K562 (cell line): ENCODE results near the gene TMEM217. TPM values are rescaled to one million over a fixed set of nuclear protein-coding genes. Genes with fewer than 3 reads are reported as not detected.

Source experiments
- ARID1B ChIP-seq: fragments of 450-650 bp; IDR thresholded peaks from 2 replicates; pipeline ENCODE4 v1.6.1; 2016; ENCODE audit warnings: antibody characterized with exemption, mild to moderate bottlenecking, inconsistent platforms
- CHCHD3 ChIP-seq: fragments of 250-450 bp; sonication (Bioruptor Pico); IDR thresholded peaks from 2 replicates; pipeline ENCODE4 v2.1.2; 2022; ENCODE audit warnings: mild to moderate bottlenecking
- E2F4 ChIP-seq: sonication (generic); formaldehyde crosslinking; IDR thresholded peaks from 2 replicates; pipeline ENCODE4 v1.8.0; 2022; ENCODE audit warnings: mild to moderate bottlenecking, low read depth, missing genetic modification reagents
- GABPA ChIP-seq: fragments of 200-800 bp; sonication (Bioruptor generic); conservative IDR thresholded peaks from 2 replicates; pipeline ENCODE4 v1.6.1; 2016; ENCODE audit warnings: low read depth, missing genetic modification characterization, missing compliant biosample characterization
- MAFG ChIP-seq: fragments of 450-650 bp; conservative IDR thresholded peaks from 2 replicates; pipeline ENCODE4 v1.6.1; 2016; ENCODE audit warnings: missing genetic modification characterization, missing compliant biosample characterization
- MEIS2 ChIP-seq: fragments of 450-650 bp; IDR thresholded peaks from 2 replicates; pipeline ENCODE4 v1.6.1; 2014; ENCODE audit warnings: mild to moderate bottlenecking; ENCODE audit not compliant: partially characterized antibody
- NFATC3 ChIP-seq: fragments of 450-650 bp; IDR thresholded peaks from 2 replicates; pipeline ENCODE4 v1.6.1; 2017; ENCODE audit warnings: mild to moderate bottlenecking
- OTX1 ChIP-seq: fragments of 450-650 bp; formaldehyde crosslinking; IDR thresholded peaks from 2 replicates; pipeline ENCODE4 v1.4.0; 2022; ENCODE audit warnings: mild to moderate bottlenecking
- PATZ1 ChIP-seq: fragments of 250-450 bp; sonication (Bioruptor Pico); IDR thresholded peaks from 2 replicates; pipeline ENCODE4 v1.5.0; 2020; ENCODE audit warnings: mild to moderate bottlenecking, borderline replicate concordance
- PREB ChIP-seq: sonication (generic); formaldehyde crosslinking; IDR thresholded peaks from 2 replicates; pipeline ENCODE4 v1.8.1; 2023; ENCODE audit warnings: mild to moderate bottlenecking, missing genetic modification reagents
- SIN3A ChIP-seq, 2 experiments: fragments of 150-350 bp in 1 of 2; IDR thresholded peaks; 2 replicates each; pipeline ENCODE4 v1.6.1; 2011 to 2016; ENCODE audit warnings: borderline replicate concordance in 2 of 2, low read depth in 2 of 2, low read length in 2 of 2, mild to moderate bottlenecking in 2 of 2, moderate library complexity in 2 of 2; ENCODE audit not compliant: control insufficient read depth in 1 of 2
- YBX1 ChIP-seq: fragments of 450-650 bp; IDR thresholded peaks from 2 replicates; pipeline ENCODE4 v1.7.1; 2016; ENCODE audit warnings: mild to moderate bottlenecking
- ZNF175 ChIP-seq: fragments of 200-800 bp; sonication (Bioruptor generic); IDR thresholded peaks from 2 replicates; pipeline ENCODE4 v1.6.1; 2016; ENCODE audit warnings: low read depth, mild to moderate bottlenecking, missing genetic modification characterization, missing compliant biosample characterization
- ZNF239 ChIP-seq: fragments of 250-450 bp; sonication (Bioruptor Pico); IDR thresholded peaks from 2 replicates; pipeline ENCODE4 v1.4.0; 2020; ENCODE audit warnings: mild to moderate bottlenecking
- ZNF518B ChIP-seq: fragments of 250-450 bp; sonication (Bioruptor Pico); IDR thresholded peaks from 2 replicates; pipeline ENCODE4 v1.5.0; 2021; ENCODE audit warnings: mild to moderate bottlenecking, moderate library complexity
- ZNF639 ChIP-seq, 2 experiments: fragments of 200-800 bp in 1 of 2; sonication (Bioruptor generic) in 1 of 2; sonication (generic) in 1 of 2; formaldehyde crosslinking in 1 of 2; IDR thresholded peaks in 1 of 2; conservative IDR thresholded peaks in 1 of 2; 2 replicates each; pipeline versions ENCODE4 v1.5.0 to v1.6.1; 2016 to 2020; ENCODE audit warnings: missing compliant biosample characterization in 1 of 2, missing genetic modification characterization in 1 of 2, missing genetic modification reagents in 1 of 2
- polyA plus RNA-seq, 8 experiments: library from polyadenylated mRNA; depleted of rRNA in 4 of 8; stranded (reverse) in 5 of 8; unstranded in 3 of 8; fragments of >200 nt; fragmentation: Nextera tagmentation in 2 of 8; fragmentation: Illumina TruSeq in 1 of 8; extraction: Ambion mirVana in 2 of 8; extraction: Trizol in 1 of 8; gene quantifications; 2 replicates each; pipeline versions ENCODE4 v1.2.1 to v1.2.3, GENCODE V29; 2011 to 2014; ENCODE audit warnings: inconsistent platforms in 1 of 8, missing spikeins in 1 of 8
- total RNA-seq, 7 experiments: library from RNA; depleted of rRNA in 6 of 7; stranded (reverse); fragments of >200 nt in 6 of 7; fragmentation: Illumina TruSeq in 2 of 7; extraction: Trizol in 2 of 7; gene quantifications; 2 replicates each; pipeline versions ENCODE4 v1.2.1 to v1.2.3, GENCODE V29; 2011 to 2021; ENCODE audit warnings: low replicate concordance in 1 of 7

TMEM217 gene
- total and polyA plus RNA-seq, 9 of the 15 experiments (the other 6 are each of a cell fraction or from before 2014, with no cell fraction given) = 1.3 to 8.0 (median 1.9) TPM

GRCh38 chr6:37171970-37172812 is 85.8 kb downstream of the TMEM217 start (continued):
- TF ChIP-seq PATZ1 (CRISPR knock-in tag) (no peak), OTX1 (peak; percentile 37; the same call in 1 of the 2 replicates), YBX1 (no peak), ZNF518B (CRISPR knock-in tag) (no peak), E2F4 (CRISPR knock-in tag) (no peak), GABPA (tag) (no peak), ZNF639 (CRISPR knock-in tag; conservative IDR thresholded peaks at IDR 0.05 in 1 of 2, IDR thresholded peaks at IDR 0.05 in 1 of 2) (peak in 1 of 2 experiments; percentile 57; a peak in 1 of 4 replicates), MEIS2 (no peak), PREB (CRISPR knock-in tag) (no peak), ZNF239 (CRISPR knock-in tag) (0 out of 2 replicates have a peak, but pooled peaks have one; percentile 33), SIN3A (IDR thresholded peaks at IDR 0.05; ENCODE audit: borderline replicate concordance in 2 of 2, control insufficient read depth in 1 of 2, low read depth in 2 of 2, low read length in 2 of 2) (peak; percentile 55 to 99), ZNF175 (CRISPR knock-in tag) (no peak), ARID1B (peak; percentile 10; the same call in 1 of the 2 replicates), NFATC3 (no peak), CHCHD3 (CRISPR knock-in tag) (no peak), MAFG (tag) (0 out of 2 replicates have a peak, but pooled peaks have one; percentile 16)
